ENCODE measurements around the gene CEP152. TPM values are rescaled to one million over a fixed set of nuclear protein-coding genes. Genes with fewer than 3 reads are reported as not detected.

Gene CEP152
- 23.5 and 191 TPM in 2 replicates for total RNA-seq (ENCODE audit: low replicate concordance)

GRCh38 chr15:48810414-48811324 lies at the start of gene CEP152:
Gene CEP152, minus strand, starts transcription at chr15:48811069. Its CDS starts 5,420 bp downstream, at chr15:48805649.
- TF ChIP-seq EZH2phosphoT487 (IDR thresholded peaks at IDR 0.05) (no peak), EZH2 (IDR thresholded peaks at IDR 0.05) (no peak)
- TF ChIP-seq, protein P1, sequence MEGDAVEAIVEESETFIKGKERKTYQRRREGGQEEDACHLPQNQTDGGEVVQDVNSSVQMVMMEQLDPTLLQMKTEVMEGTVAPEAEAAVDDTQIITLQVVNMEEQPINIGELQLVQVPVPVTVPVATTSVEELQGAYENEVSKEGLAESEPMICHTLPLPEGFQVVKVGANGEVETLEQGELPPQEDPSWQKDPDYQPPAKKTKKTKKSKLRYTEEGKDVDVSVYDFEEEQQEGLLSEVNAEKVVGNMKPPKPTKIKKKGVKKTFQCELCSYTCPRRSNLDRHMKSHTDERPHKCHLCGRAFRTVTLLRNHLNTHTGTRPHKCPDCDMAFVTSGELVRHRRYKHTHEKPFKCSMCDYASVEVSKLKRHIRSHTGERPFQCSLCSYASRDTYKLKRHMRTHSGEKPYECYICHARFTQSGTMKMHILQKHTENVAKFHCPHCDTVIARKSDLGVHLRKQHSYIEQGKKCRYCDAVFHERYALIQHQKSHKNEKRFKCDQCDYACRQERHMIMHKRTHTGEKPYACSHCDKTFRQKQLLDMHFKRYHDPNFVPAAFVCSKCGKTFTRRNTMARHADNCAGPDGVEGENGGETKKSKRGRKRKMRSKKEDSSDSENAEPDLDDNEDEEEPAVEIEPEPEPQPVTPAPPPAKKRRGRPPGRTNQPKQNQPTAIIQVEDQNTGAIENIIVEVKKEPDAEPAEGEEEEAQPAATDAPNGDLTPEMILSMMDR (IDR thresholded peaks at IDR 0.05) = no peak
- Histone ChIP-seq H3F3A (ENCODE audit: low read depth) (no peaks in the 10 kb centered on the region), H2AFZ (replicated peaks) (peak within 1 kb of the TSS; percentile 91), H4K20me1 (ENCODE audit: low read depth) (no peaks in the 10 kb centered on the region), H3K9me3 (ENCODE audit: low read depth) (no peaks in the 10 kb centered on the region), H3K9ac (peak within 1 kb of the TSS; percentile 64), H3K4me3 (peak within 1 kb of the TSS; percentile 85), H3K36me3 (no peaks in the 10 kb centered on the region), H3K27ac (no peak within 1 kb of the TSS), H3K4me1 (peaks cover 17% of the 10 kb centered on the region), H3K4me2 (peak within 1 kb of the TSS; percentile 83), H3K27me3 (no peaks in the 10 kb centered on the region), H3K79me2 (ENCODE audit: low read depth) (peaks cover 47% of the 10 kb centered on the region)
- peak within 1 kb of the TSS; percentile 40 for H3K27ac Mint-ChIP-seq
- peak; percentile 100 for DNase-seq (ENCODE audit: low spot score)
- peaks cover 2% of the 10 kb centered on the region for H3K27me3 Mint-ChIP-seq (ENCODE audit: insufficient read depth, low read depth)
- no peaks in the 10 kb centered on the region for H3K36me3 Mint-ChIP-seq
- H3K4me1 Mint-ChIP-seq = peaks cover 15% of the 10 kb centered on the region
- H3K9me3 Mint-ChIP-seq = no peaks in the 10 kb centered on the region
- peak within 1 kb of the TSS; percentile 95 for H3K4me3 Mint-ChIP-seq

DNA sequence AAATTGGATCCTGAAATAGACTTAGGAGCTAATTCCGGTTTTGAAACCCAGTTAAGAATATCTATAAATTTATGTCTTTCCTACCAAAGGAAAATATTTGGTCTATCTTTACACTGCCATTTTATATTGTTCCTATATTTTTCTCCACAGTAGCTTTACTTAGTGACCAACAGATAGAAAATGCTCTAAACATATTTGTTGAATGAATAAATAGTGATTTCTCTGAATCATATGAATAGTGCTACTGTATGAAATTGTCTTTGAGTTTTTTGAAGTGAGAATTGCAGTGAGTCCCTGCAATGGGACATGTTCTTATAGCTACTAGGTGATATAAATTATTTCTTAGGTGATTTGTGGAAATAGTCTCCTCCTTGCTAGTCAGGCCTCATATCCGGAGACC lies 48.6 kb upstream of the CEP152 start:
- Histone ChIP-seq H3K9ac (no peak overlapping the region), H3K9me3 (ENCODE audit: low read depth) (no peaks in the 10 kb centered on the region), H3K4me3 (no peak overlapping the region), H2AFZ (replicated peaks) (no peak overlapping the region), H3K4me2 (no peak overlapping the region), H3K4me1 (peaks cover 24% of the 10 kb centered on the region), H3K36me3 (no peaks in the 10 kb centered on the region), H3F3A (ENCODE audit: low read depth) (peaks cover 5% of the 10 kb centered on the region), H3K27me3 (no peaks in the 10 kb centered on the region), H4K20me1 (ENCODE audit: low read depth) (no peaks in the 10 kb centered on the region), H3K27ac (no peak overlapping the region), H3K79me2 (ENCODE audit: low read depth) (no peaks in the 10 kb centered on the region)
- no peak overlapping the region for H3K4me3 Mint-ChIP-seq
- no peak for TF ChIP-seq EZH2 (IDR thresholded peaks at IDR 0.05)
- TF ChIP-seq EZH2phosphoT487 (IDR thresholded peaks at IDR 0.05) = no peak
- H3K27me3 Mint-ChIP-seq (ENCODE audit: insufficient read depth, low read depth) = no peaks in the 10 kb centered on the region
- H3K4me1 Mint-ChIP-seq = peaks cover 15% of the 10 kb centered on the region
- no peaks in the 10 kb centered on the region for H3K9me3 Mint-ChIP-seq
- no peak for DNase-seq (ENCODE audit: low spot score)
- H3K27ac Mint-ChIP-seq = no peak overlapping the region
- H3K36me3 Mint-ChIP-seq = no peaks in the 10 kb centered on the region

GRCh38 chr15:48858401-48858800 lies 47.5 kb upstream of the CEP152 start:
- no peaks in the 10 kb centered on the region for H3K27me3 Mint-ChIP-seq (ENCODE audit: insufficient read depth, low read depth)
- H2AFZ ChIP-seq (replicated peaks) = no peak overlapping the region
- H3K4me3 ChIP-seq = no peak overlapping the region
- no peak overlapping the region for H3K27ac ChIP-seq
- H3K4me3 Mint-ChIP-seq = no peak overlapping the region
- TF ChIP-seq EZH2 (IDR thresholded peaks at IDR 0.05) = no peak
- no peak for TF ChIP-seq EZH2phosphoT487 (IDR thresholded peaks at IDR 0.05)
- TF ChIP-seq, protein P1 (IDR thresholded peaks at IDR 0.05) = no peak
- no peaks in the 10 kb centered on the region for H3K36me3 ChIP-seq
- peaks cover 5% of the 10 kb centered on the region for H3F3A ChIP-seq (ENCODE audit: low read depth)
- H3K9ac ChIP-seq = no peak overlapping the region
- H3K4me1 ChIP-seq = peaks cover 24% of the 10 kb centered on the region
- H3K79me2 ChIP-seq (ENCODE audit: low read depth) = no peaks in the 10 kb centered on the region
- H3K36me3 Mint-ChIP-seq = no peaks in the 10 kb centered on the region
- peaks cover 2% of the 10 kb centered on the region for H3K9me3 Mint-ChIP-seq
- H3K4me2 ChIP-seq = no peak overlapping the region
- no peak for DNase-seq (ENCODE audit: low spot score)
- peaks cover 15% of the 10 kb centered on the region for H3K4me1 Mint-ChIP-seq
- H3K27me3 ChIP-seq = no peaks in the 10 kb centered on the region
- H4K20me1 ChIP-seq (ENCODE audit: low read depth) = no peaks in the 10 kb centered on the region
- H3K27ac Mint-ChIP-seq = no peak overlapping the region
- H3K9me3 ChIP-seq (ENCODE audit: low read depth) = no peaks in the 10 kb centered on the region

DNA sequence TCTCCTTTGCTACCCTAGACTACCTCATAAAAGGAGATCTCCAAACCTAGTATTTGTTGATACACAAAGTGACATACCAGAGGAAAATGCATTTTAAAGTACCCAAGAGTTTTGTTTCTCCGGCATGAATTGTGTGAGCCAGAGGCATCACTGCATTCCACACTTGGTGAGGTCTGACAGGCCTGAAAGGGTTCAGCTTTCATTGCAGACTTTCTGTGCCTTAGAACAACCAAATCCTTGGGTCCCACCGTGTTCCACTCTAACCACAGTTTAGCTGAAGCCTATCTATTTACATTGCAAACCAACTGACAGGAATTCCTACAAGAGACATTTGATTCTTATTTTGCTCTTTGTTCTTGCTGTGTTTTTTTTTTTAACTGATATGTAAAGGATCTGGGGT lies 46.1 kb upstream of the CEP152 start:
- no peak overlapping the region for H3K4me2 ChIP-seq
- peak; percentile 51 for DNase-seq (ENCODE audit: low spot score)
- H3F3A ChIP-seq (ENCODE audit: low read depth) = no peaks in the 10 kb centered on the region
- Mint-ChIP-seq H3K9me3 (peaks cover 2% of the 10 kb centered on the region), H3K4me3 (no peak overlapping the region), H3K27me3 (ENCODE audit: insufficient read depth, low read depth) (no peaks in the 10 kb centered on the region), H3K27ac (no peak overlapping the region), H3K4me1 (peaks cover 15% of the 10 kb centered on the region), H3K36me3 (no peaks in the 10 kb centered on the region)
- peaks cover 13% of the 10 kb centered on the region for H3K4me1 ChIP-seq
- H3K36me3 ChIP-seq = no peaks in the 10 kb centered on the region
- no peaks in the 10 kb centered on the region for H3K79me2 ChIP-seq (ENCODE audit: low read depth)
- no peaks in the 10 kb centered on the region for H3K9me3 ChIP-seq (ENCODE audit: low read depth)
- H4K20me1 ChIP-seq (ENCODE audit: low read depth) = no peaks in the 10 kb centered on the region
- H3K4me3 ChIP-seq = no peak overlapping the region
- H2AFZ ChIP-seq (replicated peaks) = no peak overlapping the region
- H3K27me3 ChIP-seq = no peaks in the 10 kb centered on the region
- no peak overlapping the region for H3K9ac ChIP-seq
- H3K27ac ChIP-seq = no peak overlapping the region
- TF ChIP-seq, protein P1 (IDR thresholded peaks at IDR 0.05) = no peak

All from neural progenitor cell (in vitro differentiated cells).